ENCODE measurements around the gene BPIFA1.

Gene BPIFA1

DNA sequence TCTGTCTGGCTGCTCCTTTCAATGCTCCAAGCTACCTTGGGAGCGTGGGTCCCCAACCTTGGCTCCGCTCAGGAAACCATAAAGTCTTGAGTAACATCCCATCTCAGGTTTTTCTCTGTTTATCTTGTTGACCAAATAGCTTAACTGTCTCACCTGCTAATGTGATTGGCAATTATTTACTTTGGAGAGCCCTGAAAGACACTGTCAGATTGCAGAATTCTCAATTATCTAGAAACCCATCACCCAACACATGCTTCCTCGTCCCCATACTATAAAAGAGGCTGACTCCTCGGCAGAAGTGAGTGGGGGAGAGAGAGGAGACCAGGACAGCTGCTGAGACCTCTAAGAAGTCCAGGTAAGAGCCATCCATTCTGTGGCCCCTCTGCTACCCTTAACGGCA, at the start of gene BPIFA1:
TSS of gene BPIFA1 (plus strand) at position 301 of the 400 bp plus-strand sequence. CDS start 1,716 bp downstream, outside the sequence.
- DNase-seq, result no peak

DNA sequence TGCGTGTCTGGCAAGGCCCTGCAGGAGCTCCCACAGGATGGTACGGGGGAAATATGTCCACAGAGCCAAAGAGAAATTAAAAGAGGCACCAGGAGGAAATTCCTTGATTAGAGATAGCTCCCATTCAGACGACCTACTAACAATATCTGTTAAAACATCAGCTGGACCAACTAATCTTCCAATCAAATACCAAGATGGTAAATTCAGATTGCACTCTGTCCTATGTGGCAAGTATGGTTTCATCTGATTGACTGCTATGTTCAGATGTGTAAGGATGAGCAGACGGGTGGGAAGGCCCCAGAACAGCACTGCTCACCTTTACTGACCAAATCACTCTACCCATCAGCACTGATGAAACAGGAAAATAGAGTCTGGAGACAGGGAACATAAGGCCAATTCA, 48.3 kb upstream of the BPIFA1 start:
- DNase-seq, result no peak

DNA sequence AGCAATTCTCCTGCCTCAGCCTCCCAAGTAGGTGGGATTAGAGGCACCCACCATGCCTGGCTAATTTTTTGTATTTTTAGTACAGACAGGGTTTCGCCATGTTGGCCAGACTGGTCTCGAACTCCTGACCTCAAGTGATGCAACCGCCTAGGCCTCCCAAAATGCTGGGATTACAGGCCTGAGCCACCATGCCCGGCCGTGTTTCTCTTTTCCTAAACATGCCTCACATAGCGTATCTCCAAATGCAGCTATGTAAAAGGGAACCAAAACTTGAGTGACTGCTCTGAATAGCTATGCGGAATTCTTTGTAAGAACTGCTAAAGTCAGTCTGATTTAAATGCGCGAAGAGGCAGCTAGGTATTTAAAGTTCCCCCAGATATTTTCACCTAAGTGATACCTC, 47.4 kb upstream of the BPIFA1 start:
- no peak for DNase-seq

DNA sequence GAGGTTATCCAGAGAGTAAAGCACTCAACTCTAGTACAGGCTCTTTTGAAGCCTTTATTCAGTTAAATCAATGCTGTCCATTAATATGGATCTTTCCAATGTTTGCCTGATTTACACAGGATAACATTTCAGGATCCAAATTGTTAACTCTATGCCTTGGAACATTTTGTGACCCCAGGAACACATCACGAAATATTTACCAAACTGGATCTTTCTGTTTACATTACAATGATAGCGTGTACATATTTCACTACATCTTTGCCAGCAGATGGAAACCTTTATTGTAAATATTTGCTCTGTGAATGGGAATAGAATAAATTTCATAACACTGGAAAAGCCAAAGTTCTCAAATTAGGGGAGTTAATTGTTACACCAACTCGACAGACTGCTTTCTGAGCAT, 44.3 kb upstream of the BPIFA1 start:
- DNase-seq, result no peak

DNA sequence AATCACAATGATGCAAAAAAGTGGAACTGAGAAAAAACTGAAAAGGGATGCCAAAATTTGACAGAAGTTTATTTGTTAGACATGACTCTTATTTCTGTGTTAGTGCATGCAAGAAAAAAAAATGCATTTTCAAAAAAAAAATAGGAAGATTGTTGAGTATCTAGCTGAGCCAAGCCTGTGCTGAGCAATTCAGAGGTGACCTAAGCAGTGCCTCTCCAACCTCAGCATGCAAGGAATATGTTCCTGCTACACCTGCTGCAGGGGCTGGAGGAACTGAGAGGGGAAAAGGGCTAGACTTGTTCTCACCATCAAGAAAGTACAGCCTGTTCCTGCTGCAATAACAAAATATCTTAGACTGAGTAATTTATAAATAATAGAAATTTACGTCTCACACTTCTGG, 43.8 kb upstream of the BPIFA1 start:
- no peak for DNase-seq

DNA sequence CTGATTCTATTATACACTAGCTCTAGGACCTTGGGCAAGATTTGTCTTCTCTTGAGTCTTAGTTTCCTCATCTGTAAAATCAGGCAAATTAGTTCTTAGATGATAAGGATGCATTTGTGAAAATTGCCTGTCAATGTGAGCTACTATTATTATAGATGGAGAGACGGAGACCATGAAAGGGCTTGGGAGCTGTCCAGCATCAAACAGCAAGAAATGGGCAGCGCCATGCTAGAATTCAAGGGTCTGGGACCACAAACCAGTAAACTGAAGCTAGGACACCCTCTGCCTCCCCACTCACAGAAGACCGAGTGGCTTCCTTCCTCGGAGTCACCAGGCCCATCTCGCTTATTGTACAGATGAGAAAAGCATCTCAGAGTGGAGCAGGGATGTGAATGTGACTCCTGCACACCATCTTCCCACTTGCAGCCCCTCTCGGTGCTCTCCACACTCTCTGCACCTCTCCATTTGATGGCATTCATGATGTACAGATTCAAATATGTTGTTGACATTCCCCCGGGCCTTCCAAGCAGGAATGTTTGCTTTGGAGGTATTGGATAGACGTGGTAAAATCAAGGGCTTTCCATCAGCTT, 42.8 kb upstream of the BPIFA1 start:
- no peak for DNase-seq

DNA sequence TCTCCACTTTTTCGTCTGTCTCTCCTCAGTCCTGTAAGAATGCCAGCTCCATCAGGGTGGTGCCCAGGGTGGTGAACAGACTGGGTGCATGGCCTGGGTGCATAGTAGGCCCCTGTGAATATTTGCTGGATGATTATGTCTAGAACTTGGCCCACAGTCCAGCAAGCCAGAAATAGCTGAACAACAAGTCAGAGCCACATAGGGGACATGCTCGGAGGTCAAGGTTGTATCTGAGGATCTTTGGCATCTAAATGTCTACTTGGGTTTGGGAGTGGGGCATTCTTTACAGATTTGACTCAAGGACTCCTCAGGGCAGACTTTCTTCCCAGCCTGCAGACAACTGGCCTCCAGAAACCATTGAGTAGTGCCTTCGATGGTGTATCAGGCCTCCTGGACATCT, 36.8 kb upstream of the BPIFA1 start:
- no peak for DNase-seq

DNA sequence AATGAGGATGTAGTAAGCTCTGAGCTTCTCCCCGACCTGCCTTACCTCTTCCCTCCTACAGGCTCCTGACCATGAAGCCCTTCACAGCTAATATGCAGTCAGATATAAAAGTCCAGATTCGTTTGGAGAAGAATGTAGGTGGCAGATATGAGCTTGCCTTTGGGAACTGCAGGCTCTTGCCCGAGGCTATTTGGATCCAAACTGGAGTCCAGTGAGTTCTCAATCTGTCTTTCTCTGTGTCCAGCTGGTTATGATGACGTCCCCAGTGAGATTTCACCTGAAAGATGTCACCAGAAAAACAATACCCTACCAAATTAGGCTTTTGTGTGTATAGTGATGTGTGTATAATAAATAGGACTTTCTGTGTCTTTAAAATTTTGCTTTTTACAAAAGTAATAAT, 33.3 kb upstream of the BPIFA1 start:
- DNase-seq, result no peak

DNA sequence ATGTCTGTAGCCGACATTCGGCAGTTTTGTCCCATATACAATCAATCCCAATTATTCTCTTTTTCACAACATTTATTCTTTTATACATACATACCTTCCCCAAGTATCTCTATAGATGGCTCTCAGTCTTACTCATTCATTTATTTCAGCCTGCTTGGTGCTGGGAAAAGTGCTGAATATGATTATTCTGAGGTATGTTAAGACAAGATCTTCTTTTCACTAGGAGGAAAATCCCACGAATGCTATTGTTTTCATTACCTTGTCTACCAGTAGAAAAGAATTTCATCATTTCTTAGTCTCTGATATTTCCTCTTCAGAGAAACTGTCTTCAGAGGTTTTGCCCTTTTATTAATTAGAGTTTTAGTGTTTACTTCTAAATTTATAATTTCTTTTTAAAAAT, 32.4 kb upstream of the BPIFA1 start:
- DNase-seq, result no peak

DNA sequence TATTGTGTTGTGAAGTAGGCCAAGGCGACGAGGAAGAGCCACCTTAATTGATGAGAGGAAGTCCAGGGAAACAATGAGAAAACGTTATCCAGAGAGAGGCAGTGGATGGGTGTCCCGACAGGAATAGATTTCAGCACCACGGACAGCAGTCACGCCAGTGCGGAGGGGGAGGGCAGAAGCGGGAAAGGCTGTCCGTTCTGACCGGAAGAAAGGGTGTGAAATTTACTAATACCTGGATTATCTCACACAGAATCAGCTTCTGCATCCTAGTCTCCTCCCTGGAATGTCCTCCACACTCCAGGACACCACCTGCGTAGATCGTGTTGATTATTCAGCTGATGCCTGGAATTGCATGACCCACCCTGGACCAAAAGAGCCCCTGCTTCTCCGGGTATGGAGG, 26.0 kb upstream of the BPIFA1 start:
- DNase-seq, result peak; percentile 41

DNA sequence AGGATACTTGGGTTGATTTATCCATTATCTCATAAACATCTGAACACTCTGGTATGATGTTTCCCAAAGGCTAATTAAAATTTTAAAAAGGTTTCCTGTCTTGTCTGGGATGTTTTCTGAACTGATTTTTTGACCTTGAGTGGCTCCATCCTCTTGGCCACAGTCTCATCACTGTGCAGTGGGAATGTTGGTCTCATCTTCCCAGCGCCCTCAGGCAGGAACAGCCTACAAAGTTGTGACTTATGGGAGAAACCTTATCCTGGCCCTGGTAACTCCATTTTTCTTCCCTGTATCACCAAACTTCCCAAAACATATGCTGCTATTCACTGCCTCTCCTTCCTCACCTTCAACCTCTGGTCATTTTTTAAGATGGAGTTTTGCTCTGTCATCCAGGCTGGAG, 25.4 kb upstream of the BPIFA1 start:
- no peak for DNase-seq

DNA sequence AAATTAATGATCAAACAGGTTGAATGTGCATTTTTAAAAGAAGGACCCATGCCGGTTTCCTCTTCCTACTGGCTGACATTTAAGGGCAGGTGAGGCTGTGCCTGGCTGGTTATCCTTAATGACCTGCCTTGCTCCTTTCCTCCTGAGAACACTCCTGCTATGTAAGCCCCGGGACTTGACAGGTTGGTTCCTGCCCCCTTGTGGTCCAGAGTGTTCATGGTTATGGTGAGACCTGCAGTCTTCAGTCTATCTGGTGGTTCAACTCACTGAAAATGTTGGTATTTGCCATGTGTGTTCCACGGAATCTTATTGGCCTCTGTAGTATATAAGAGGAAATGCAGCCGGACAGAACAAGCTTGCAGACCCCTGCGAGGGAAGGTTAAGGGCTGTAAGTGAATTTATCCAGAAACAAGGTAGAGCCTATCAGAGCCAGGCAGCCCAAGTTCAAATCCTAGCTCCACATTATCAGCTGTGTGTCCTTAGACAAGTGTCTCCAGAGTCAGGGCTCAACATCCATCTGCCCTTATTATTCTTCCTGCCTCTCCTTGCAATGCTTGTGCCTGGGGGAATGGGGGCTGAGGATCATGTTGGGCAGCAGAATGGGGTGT, 23.9 kb upstream of the BPIFA1 start:
- DNase-seq, result peak; percentile 92

DNA sequence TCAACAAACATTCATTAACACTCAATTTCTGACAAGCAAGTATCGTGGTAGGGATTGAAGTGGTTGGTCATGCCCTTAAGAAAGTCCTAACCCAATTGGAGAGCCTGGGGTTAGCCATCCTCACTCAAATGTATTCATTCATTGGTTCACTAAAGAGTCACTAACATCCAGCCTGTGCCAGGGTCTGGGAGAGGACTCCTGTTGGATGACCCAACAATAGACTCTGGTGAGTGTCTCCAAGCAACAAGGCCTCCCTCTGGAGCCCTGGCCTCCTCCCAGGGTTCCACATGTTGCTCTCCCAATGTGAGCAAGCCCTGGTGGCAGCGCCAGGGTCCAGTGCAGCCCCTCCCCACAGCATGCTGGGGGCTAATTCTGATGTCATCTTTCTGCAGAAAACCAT, 18.7 kb upstream of the BPIFA1 start, which contains the start of gene BPIFA3:
TSS of gene BPIFA3 (plus strand) at position 301 of the 400 bp plus-strand sequence. CDS start 185 bp downstream, outside the sequence.
- DNase-seq, result no peak

DNA sequence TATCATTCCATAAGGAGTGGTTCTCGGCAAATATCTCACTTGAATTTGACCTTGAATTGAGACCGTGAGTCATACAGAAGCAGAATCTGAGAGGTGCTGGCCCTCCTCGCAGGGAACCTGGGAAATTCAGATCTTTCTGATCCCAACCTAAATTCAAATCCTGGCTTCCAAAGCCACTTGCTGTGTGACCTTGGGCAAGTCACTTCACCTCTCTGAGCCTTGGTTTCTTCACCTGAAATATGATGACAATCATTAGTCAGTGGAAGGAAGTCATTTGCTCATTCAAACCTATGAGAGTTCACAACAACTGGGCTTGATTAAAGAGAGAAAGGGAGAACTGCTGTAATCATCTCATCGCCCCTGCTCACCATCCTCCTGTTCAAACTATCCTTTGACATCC, 11.4 kb upstream of the BPIFA1 start:
- DNase-seq, result no peak

DNA sequence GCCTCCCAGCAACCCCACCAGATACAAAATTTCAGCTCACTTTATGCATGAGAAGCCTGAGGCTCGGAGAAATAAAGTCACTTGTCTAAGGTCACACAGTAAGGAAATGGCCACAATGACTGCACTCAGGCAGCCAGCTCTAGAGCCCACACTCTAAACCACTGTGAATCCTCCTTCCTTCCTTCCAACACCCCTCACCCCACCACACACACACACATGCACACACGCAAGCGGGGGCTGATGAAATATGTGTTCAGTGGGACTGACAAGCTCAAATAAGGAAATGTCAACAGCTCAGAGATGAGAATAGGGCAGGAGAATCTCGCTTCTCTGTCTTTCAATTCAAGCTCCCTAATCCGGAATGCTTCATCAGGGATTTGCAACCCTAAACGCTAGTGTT, 6.0 kb upstream of the BPIFA1 start:
- DNase-seq, result peak; percentile 15

DNA sequence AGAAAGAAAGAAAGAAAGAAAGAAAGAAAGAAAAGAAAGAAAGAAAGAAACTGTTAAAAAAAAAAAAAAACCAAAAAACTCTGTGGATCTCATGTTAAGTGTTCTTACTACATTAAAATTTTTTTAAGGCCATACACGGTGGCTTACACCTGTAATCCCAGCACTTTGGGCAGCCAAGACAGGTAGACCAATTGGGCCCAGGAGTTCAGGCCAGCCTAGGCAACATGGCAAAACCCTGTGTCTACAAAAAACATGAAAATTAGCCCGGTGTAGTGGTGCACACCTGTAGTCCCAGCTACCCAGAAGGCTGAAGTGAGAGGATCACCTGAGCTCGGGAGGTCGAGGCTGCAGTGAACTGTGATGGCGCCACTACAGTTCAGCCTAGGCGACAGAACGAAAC, 4.6 kb upstream of the BPIFA1 start:
- no peak for DNase-seq

DNA sequence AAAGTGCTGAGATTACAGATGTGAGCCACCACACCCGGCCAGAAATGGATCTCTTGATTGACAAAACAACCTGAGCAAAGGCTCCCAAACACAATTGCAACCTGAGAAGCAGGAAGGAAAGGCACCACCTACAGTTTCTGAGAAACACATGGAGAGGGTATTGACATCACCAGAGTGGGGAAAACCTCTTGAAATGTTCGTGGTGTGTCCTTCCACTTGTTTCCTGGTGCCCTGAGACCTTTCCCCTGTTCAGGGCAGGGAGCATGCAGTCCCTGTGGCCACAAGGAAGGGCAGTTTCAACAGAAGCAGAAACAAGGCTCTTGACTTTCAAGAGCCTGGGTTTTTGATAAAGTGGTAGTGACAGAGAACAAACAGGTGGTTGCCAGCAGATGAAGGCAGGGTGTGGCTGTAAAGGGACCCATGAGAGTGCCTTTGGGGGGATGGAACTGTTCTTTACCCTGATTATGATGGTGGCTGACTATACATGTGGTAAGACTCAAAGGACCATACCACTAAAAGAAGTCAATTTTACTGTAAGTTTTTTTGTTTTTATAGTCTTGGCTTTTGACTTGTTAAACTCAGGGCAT, 3.2 kb upstream of the BPIFA1 start:
- no peak for DNase-seq

DNA sequence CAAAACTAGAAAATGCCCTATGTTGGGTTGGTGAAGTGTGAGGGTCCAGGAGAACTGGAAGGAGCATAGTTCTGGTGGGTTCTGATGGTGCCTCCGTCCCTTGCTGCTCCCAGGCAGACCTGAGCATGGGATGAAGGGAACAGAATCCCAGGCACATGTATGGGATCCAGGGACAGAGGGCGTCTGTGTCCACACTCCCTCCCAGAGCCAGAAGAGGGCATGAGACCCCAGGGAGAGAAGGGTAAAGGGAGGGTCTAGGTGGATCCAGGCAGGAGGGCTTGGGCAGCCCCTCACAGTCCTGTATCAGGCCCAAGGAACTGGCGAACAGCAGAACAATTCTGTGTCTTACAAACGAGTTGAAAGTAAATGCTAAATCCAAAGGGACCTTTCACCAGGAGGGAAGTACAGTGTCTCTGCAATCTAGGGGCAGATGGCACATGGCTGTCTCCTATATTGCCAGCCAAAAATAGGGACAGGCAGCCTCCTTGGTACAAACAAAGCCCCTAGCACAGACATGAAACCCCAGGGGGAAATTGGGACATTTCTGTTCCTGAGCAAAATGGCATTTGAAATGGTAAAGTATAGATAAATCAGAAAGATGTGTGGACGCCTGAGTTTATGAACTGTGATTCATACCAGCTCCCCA, 2.5 kb upstream of the BPIFA1 start:
- DNase-seq, result peak; percentile 81

DNA sequence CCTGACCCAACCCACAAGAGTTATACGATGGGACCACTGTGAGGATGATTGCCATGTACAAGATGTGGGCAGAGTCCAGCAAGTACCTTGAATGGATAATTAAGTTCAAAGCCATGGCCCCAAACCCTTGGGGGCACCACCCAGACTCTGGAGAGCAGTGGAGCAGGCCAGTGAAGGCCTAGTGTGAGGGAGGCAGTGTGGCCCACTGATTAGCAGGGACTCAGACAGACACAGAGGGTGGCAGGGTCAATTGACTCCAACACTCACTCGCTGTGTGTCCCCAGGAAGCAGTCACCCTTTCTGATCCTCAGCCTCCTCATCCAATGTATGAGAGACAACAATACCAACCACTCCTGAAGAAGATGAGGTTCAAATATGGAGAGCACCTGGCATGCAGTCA, 1.7 kb upstream of the BPIFA1 start:
- DNase-seq, result no peak

DNA sequence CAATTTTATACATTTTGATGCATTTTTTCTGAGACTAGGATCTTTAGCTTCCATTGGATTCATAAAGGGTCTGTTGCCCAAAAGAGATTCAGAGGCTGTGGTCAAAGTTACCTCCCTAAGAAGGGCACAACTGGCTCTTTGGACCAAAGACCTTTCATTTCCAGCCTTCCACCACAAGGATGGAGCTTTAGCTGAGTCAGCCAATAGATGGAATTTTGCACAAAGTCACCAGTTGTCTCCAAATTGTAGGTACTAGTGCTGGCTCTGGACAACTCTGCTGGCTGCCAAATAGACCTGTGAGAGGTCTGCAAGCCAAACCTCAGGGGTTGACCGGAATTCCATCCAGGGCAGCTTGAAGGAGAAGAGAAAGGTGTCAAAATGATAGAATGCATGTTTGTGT, 555 bp downstream of the BPIFA1 start:
- no peak for DNase-seq

DNA sequence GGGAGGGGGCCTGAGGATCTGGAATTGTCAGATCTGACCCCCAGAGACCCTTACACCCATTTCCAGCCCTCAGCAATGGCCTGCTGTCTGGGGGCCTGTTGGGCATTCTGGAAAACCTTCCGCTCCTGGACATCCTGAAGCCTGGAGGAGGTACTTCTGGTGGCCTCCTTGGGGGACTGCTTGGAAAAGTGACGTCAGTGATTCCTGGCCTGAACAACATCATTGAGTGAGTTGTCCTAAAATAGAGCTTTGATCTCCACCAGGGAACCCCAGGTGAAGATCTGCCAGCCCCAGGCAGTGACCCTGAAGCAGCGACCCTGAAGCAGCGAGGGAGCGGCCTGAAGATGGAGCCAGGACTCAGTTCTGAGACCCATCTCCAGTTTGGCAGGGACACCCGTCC, 2.2 kb downstream of the BPIFA1 start:
- DNase-seq, result no peak

DNA sequence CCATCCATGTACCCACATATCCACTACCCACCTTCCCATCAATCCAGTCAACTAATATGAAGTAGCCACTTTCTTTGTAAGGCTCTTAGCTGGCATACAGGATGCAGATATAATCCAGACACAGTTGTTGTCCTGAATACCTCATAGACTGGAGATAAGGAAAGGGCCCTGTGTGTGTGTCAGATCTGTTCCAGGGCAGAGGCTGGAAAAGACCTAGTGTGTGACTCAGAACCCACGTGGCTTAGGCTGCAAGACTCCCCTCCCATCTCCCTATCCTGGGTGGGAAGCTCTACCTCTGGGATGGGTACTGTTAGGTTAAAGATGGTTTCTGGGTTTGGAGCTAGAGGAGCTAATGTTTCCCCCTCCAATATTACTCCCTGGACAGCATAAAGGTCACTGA, 3.6 kb downstream of the BPIFA1 start:
- no peak for DNase-seq

DNA sequence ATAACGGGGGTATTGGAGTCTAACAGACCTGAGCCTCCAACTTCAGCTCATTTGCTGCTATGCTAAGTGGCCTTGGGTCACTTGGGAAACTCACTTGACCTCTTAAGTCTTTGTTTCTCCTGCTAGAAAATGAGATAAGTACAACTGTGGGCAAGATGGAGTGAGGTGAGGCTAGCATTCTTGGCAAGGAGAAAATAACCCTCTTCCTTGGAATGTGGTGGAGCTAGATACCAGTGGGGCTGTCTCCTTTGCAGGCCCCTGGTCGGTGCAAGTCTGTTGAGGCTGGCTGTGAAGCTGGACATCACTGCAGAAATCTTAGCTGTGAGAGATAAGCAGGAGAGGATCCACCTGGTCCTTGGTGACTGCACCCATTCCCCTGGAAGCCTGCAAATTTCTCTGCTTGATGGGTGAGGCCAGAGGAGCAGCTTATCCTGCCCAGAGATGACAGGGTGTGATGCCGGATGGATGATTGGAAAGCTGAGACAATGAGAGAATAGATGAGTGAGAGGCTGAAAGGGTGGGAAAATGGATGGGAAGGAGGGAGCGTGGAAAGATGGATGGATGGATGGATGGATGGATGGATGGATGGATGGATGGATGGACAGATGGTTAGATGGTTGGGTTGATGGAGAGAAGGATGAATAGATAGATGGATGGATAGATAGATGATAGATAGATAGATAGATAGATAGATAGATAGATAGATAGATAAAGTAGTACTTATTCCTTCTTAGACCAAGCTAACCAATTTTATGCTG, 4.4 kb downstream of the BPIFA1 start:
- no peak for DNase-seq

DNA sequence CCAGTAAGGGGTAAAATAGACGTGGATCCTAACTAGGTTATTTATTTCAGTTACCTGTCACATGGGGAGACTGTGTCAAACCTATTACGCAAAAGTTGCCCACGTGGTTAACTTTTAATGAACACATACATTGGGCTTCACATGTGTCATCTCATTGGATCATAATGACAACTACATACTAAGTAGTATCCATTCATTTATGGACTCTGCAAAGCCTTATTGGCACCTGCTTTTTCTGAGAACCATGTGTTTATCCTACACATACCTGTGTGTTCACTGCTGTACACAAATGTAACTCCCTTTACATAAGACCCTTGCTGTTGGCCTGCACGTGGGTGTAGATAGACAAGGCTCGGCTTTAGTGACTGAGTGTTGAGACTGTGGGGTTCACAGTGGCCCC, 5.1 kb downstream of the BPIFA1 start:
- no peak for DNase-seq

All from NCI-H82 (cell line).